GM12878 (cell line): ENCODE results near the gene PCDHGA7. TPM values are rescaled to one million over a fixed set of nuclear protein-coding genes. Genes with fewer than 3 reads are reported as not detected.

Source experiments
- ATAC-seq: fragments of 200-7000 bp; cut with Tn5 transposase; 3 replicates; pipeline ENCODE4 v1.9.1; 2020; ENCODE audit warnings: mild to moderate bottlenecking, moderate library complexity
- BruUV-seq: library from RNA; stranded (reverse); fragments of 400-500 nt; replicated peaks from 2 replicates; lab custom pipeline; 2021; lab: Mats Ljungman, UMichigan
- CTCF ChIA-PET: fragments of 300-600 bp; sonication (Branson Sonifier 250); formaldehyde crosslinking; extraction: SDS; loops from one replicate; lab custom pipeline; 2021; ENCODE audit warnings: inconsistent platforms; lab: Yijun Ruan, JAX
- POLR2A ChIA-PET: fragments of 350-600 bp; formaldehyde crosslinking; extraction: SDS; loops from one replicate; lab custom pipeline; 2021; ENCODE audit warnings: inconsistent platforms; lab: Charles Lee
- RAD21 ChIA-PET: fragments of 300-600 bp; sonication (Branson Sonifier 250); formaldehyde crosslinking; loops from one replicate; lab custom pipeline; 2023; ENCODE audit warnings: antibody characterized with exemption; ENCODE audit not compliant: unreplicated experiment; lab: Charles Lee
- SMC1A ChIA-PET: fragments of 300-600 bp; sonication (Branson Sonifier 250); formaldehyde crosslinking; loops from one replicate; lab custom pipeline; 2023; ENCODE audit not compliant: unreplicated experiment, uncharacterized antibody; lab: Charles Lee
- DNase-seq: peaks from one replicate; pipeline ENCODE4 v3.0.0-alpha.2; 2011; ENCODE audit warnings: low read depth, low spot score
- FAIRE-seq: peaks from 3 replicates; lab custom pipeline; 2011; peaks lifted over from hg19 to GRCh38; lab: Jason Lieb, UNC
- H2AFZ ChIP-seq: 2 replicates; pipeline ENCODE4 v1.6.0; 2011; ENCODE audit warnings: low read depth, low read length, control low read depth; ENCODE audit not compliant: control insufficient read depth
- H3K27ac ChIP-seq: 2 replicates; pipeline ENCODE4 v1.5.1; 2011; ENCODE audit warnings: control low read depth; ENCODE audit not compliant: control insufficient read depth, insufficient read depth
- H3K27me3 ChIP-seq, 2 experiments: replicated peaks in 1 of 2; 2 replicates each; pipeline versions ENCODE4 v1.6.0 to v1.6.1; 2011; ENCODE audit warnings: low read length in 1 of 2; ENCODE audit not compliant: control insufficient read depth in 2 of 2, insufficient read depth in 2 of 2
- H3K36me3 ChIP-seq, 2 experiments: 2 replicates each; pipeline ENCODE4 v1.5.1; 2011; ENCODE audit warnings: low read length in 1 of 2; ENCODE audit not compliant: control insufficient read depth in 2 of 2, insufficient read depth in 2 of 2
- H3K4me1 ChIP-seq: 2 replicates; pipeline ENCODE4 v1.6.1; 2011; ENCODE audit warnings: mild to moderate bottlenecking, low read length, moderate library complexity, mixed read lengths; ENCODE audit not compliant: control insufficient read depth, insufficient read depth
- H3K4me2 ChIP-seq: 2 replicates; pipeline ENCODE4 v1.6.0; 2011; ENCODE audit warnings: control low read depth; ENCODE audit not compliant: control insufficient read depth, insufficient read depth
- H3K4me3 ChIP-seq: fragments of 200-600 bp; sonication (generic); 2 replicates; pipeline ENCODE4 v1.5.1; 2016
- H3K79me2 ChIP-seq: 2 replicates; pipeline ENCODE4 v1.6.0; 2011; ENCODE audit warnings: low read length; ENCODE audit not compliant: control insufficient read depth, insufficient read depth
- H3K9ac ChIP-seq: 2 replicates; pipeline ENCODE4 v1.8.0; 2011; ENCODE audit warnings: low read length, control low read depth, mixed read lengths; ENCODE audit not compliant: control insufficient read depth, insufficient read depth
- H3K9me3 ChIP-seq: replicated peaks from 3 replicates; pipeline ENCODE4 v1.5.1; 2011; ENCODE audit warnings: mild to moderate bottlenecking, low read length; ENCODE audit not compliant: control insufficient read depth, insufficient read depth
- H4K20me1 ChIP-seq: 2 replicates; pipeline ENCODE4 v1.6.0; 2011; ENCODE audit not compliant: control insufficient read depth, insufficient read depth
- BCLAF1 ChIP-seq: fragments of 450-650 bp; IDR thresholded peaks from 2 replicates; pipeline ENCODE4 v1.6.1; 2017; ENCODE audit warnings: antibody characterized with exemption, mild to moderate bottlenecking, moderate library complexity
- CBX5 ChIP-seq: sonication (generic); IDR thresholded peaks from 2 replicates; pipeline ENCODE4 v1.6.1; 2016; ENCODE audit warnings: low read depth, moderate library complexity, mild to moderate bottlenecking, inconsistent platforms
- E2F8 ChIP-seq: fragments of 450-650 bp; IDR thresholded peaks from 2 replicates; pipeline ENCODE4 v1.6.1; 2018; ENCODE audit warnings: mild to moderate bottlenecking, low read depth, moderate library complexity; ENCODE audit not compliant: partially characterized antibody
- IRF4 ChIP-seq: IDR thresholded peaks from 2 replicates; pipeline ENCODE4 v1.6.1; 2011; ENCODE audit warnings: low read depth, low read length
- LARP7 ChIP-seq: fragments of 450-650 bp; IDR thresholded peaks from 2 replicates; pipeline ENCODE4 v1.6.1; 2017; ENCODE audit warnings: mild to moderate bottlenecking
- NR2C1 ChIP-seq: fragments of 450-650 bp; IDR thresholded peaks from 2 replicates; pipeline ENCODE4 v1.6.1; 2017; ENCODE audit warnings: antibody characterized with exemption, mild to moderate bottlenecking, moderate library complexity
- PML ChIP-seq: IDR thresholded peaks from 2 replicates; pipeline ENCODE4 v1.6.1; 2012; ENCODE audit warnings: low read length, inconsistent platforms
- SIN3A ChIP-seq: IDR thresholded peaks from 2 replicates; pipeline ENCODE4 v1.6.1; 2012; ENCODE audit warnings: low read depth, low read length, improper control_type of control experiment
- SMARCA5 ChIP-seq: fragments of 450-650 bp; IDR thresholded peaks from 2 replicates; pipeline ENCODE4 v1.6.1; 2017; ENCODE audit warnings: mild to moderate bottlenecking
- SREBF2 ChIP-seq: IDR thresholded peaks from 2 replicates; pipeline ENCODE4 v1.6.1; 2012; ENCODE audit warnings: mild to moderate bottlenecking, low read length
- TCF7 ChIP-seq: IDR thresholded peaks from 2 replicates; pipeline ENCODE4 v1.6.1; 2014; ENCODE audit warnings: antibody characterized with exemption, borderline replicate concordance
- YBX1 ChIP-seq: fragments of 450-650 bp; IDR thresholded peaks from 2 replicates; pipeline ENCODE4 v1.6.1; 2016; ENCODE audit warnings: antibody characterized with exemption
- ZSCAN29 ChIP-seq: fragments of 450-650 bp; IDR thresholded peaks from 2 replicates; pipeline ENCODE4 v1.6.1; 2017; ENCODE audit warnings: mild to moderate bottlenecking, moderate library complexity
- WGBS: methylation state at CpG from one replicate; pipeline ENCODE4 v1.1.6; 2016; ENCODE audit warnings: low lambda C conversion rate; ENCODE audit not compliant: insufficient replicate concordance, insufficient coverage; ENCODE audit errors: missing lambda C conversion rate; 5-methylcytosine and 5-hydroxymethylcytosine counted together
- in situ Hi-C: fragments of 300-500 bp; cut with MboI; formaldehyde crosslinking; loops from 9 replicates; pipeline ENCODE4 v1.14.3; 2018; ENCODE audit warnings: mixed read lengths
- intact Hi-C: fragments of 100-400 bp; cut with micrococcal nuclease; formaldehyde crosslinking; loops from one replicate; pipeline ENCODE4 v1.14.2; 2022; ENCODE audit not compliant: unreplicated experiment
- polyA plus RNA-seq, 11 experiments: library from polyadenylated mRNA; depleted of rRNA in 4 of 11; unstranded in 6 of 11; stranded (reverse) in 5 of 11; fragments of >200 nt; fragmentation: Nextera tagmentation in 4 of 11; fragmentation: Illumina TruSeq in 1 of 11; extraction: Ambion mirVana in 4 of 11; extraction: Trizol in 1 of 11; gene quantifications; 1 replicate in 1 of 11; 2 replicates in 10 of 11; pipeline versions ENCODE4 v1.2.1 to v1.2.3, GENCODE V29; 2011 to 2016; ENCODE audit warnings: inconsistent platforms in 2 of 11, missing spikeins in 2 of 11, low read depth in 1 of 11
- total RNA-seq, 4 experiments: library from RNA; depleted of rRNA in 3 of 4; stranded (reverse); fragments of >200 nt in 3 of 4; fragmentation: Illumina TruSeq in 1 of 4; extraction: Trizol in 1 of 4; gene quantifications; 2 replicates each; pipeline versions ENCODE4 v1.2.1 to v1.2.3, GENCODE V29; 2013 to 2021
- TF ChIP-seq, protein P1 (sequence below): fragments of 450-650 bp; IDR thresholded peaks from 2 replicates; pipeline ENCODE4 v1.6.1; 2016; ENCODE audit warnings: mild to moderate bottlenecking, moderate library complexity, borderline replicate concordance

PCDHGA7 gene
- total and polyA plus RNA-seq, 10 of the 15 experiments (the other 5 are each of a cell fraction or from before 2014, with no cell fraction given) = 0.01 to 0.18 (median 0.08) TPM; not detected in 3

GRCh38 chr5:141430332-141431113 is 48.0 kb downstream of the PCDHGA7 start, which contains the start of gene PCDHGA12:
Gene PCDHGA12 (plus strand): TSS chr5:141430507. CDS start chr5:141430760, 253 bp downstream.
- no peak within 1 kb of the TSS for H3K9ac ChIP-seq
- ChIA-PET RAD21 (interaction anchor here (1.0 to 1.9 kb wide), 13 partner anchors 8 to 167 kb away, joined by 3 to 21 read pairs (median 8); partner anchors contain the start of genes PCDHGA10, PCDHGA11, PCDHGB3 and PCDHGC5), CTCF (interaction anchor here (0.5 to 4.2 kb wide), 36 partner anchors 9 to 230 kb away, joined by 3 to 61 read pairs (median 6); partner anchors contain the start of genes PCDHGA10, PCDHGA11, PCDHGB3 and PCDHGB6), POLR2A (interaction anchor here (0.8 kb wide), 1 partner anchor 95 kb away, joined by 3 read pairs; no protein-coding TSS in a partner anchor), SMC1A (interaction anchor here (0.5 to 2.8 kb wide), 23 partner anchors 8 to 133 kb away, joined by 3 to 20 read pairs (median 4); partner anchors contain the start of genes PCDHGA11, PCDHGB3, PCDHGB7 and PCDHGC3)
- DNase-seq (peak; percentile 37), ATAC-seq (peak; percentile 96), FAIRE-seq (peak; percentile 94)
- no peak within 1 kb of the TSS for H3K27ac ChIP-seq
- H3K9me3 ChIP-seq = peaks cover 18% of the 10 kb centered on the region; the same call in 2 of the 3 replicates
- H2AFZ ChIP-seq = peak within 1 kb of the TSS; percentile 81
- H3K36me3 ChIP-seq = no peaks in the 10 kb centered on the region
- in situ Hi-C loops = no loop called here
- H3K27me3 ChIP-seq = no peaks in the 10 kb centered on the region
- no peaks in the 10 kb centered on the region for H4K20me1 ChIP-seq
- H3K4me1 ChIP-seq = no peaks in the 10 kb centered on the region; the same call in 1 of the 2 replicates
- BruUV-seq = TSS peak; percentile 69
- intact Hi-C loops = loop anchor here (1.0 kb wide), 2 partner anchors 82 to 94 kb away; no protein-coding TSS in a partner anchor
- peak within 1 kb of the TSS; percentile 43 for H3K4me2 ChIP-seq
- H3K4me3 ChIP-seq = peak within 1 kb of the TSS; percentile 22; the same call in 1 of the 2 replicates
- WGBS = 33% methylated on average over 31 of the region's 33 CpGs
- no peaks in the 10 kb centered on the region for H3K79me2 ChIP-seq
- TF ChIP-seq CBX5 (no peak), SIN3A (no peak), BCLAF1 (no peak), ZSCAN29 (no peak), TCF7 (no peak), YBX1 (no peak), SMARCA5 (no peak), E2F8 (no peak), LARP7 (no peak), PML (no peak), IRF4 (no peak), NR2C1 (no peak), SREBF2 (no peak)
- TF ChIP-seq, protein P1, sequence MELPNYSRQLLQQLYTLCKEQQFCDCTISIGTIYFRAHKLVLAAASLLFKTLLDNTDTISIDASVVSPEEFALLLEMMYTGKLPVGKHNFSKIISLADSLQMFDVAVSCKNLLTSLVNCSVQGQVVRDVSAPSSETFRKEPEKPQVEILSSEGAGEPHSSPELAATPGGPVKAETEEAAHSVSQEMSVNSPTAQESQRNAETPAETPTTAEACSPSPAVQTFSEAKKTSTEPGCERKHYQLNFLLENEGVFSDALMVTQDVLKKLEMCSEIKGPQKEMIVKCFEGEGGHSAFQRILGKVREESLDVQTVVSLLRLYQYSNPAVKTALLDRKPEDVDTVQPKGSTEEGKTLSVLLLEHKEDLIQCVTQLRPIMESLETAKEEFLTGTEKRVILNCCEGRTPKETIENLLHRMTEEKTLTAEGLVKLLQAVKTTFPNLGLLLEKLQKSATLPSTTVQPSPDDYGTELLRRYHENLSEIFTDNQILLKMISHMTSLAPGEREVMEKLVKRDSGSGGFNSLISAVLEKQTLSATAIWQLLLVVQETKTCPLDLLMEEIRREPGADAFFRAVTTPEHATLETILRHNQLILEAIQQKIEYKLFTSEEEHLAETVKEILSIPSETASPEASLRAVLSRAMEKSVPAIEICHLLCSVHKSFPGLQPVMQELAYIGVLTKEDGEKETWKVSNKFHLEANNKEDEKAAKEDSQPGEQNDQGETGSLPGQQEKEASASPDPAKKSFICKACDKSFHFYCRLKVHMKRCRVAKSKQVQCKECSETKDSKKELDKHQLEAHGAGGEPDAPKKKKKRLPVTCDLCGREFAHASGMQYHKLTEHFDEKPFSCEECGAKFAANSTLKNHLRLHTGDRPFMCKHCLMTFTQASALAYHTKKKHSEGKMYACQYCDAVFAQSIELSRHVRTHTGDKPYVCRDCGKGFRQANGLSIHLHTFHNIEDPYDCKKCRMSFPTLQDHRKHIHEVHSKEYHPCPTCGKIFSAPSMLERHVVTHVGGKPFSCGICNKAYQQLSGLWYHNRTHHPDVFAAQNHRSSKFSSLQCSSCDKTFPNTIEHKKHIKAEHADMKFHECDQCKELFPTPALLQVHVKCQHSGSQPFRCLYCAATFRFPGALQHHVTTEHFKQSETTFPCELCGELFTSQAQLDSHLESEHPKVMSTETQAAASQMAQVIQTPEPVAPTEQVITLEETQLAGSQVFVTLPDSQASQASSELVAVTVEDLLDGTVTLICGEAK = no peak
